ENCODE data around the gene NCKAP5. TPM values are rescaled to one million over a fixed set of nuclear protein-coding genes. Genes with fewer than 3 reads are reported as not detected.

The NCKAP5 gene
- total RNA-seq, 4 donors from 2014 or later, result 2.7 to 11.7 (median 5.6) TPM

DNA sequence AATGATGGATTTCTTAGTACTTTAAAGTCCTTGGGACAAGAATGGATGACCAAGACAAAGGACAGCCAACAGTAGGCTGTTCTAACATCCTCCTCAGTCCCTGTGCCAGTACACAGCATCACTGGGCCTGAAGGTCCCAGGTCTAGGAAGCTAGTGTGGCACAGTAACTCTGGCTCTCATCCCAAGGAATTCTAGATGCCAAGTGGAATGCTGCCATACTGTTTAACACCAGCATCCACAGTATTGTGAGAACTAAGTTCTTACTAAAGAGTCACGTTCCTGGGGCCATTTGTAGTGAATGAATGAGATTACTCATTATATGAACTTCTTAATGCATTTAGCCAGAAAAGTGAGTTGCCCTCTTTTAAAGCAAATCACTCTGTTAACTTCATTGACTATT, 830.0 kb downstream of the NCKAP5 start:
- no peak for DNase-seq (ENCODE audit: low spot score in 2 of 2)
- TF ChIP-seq, protein P1, sequence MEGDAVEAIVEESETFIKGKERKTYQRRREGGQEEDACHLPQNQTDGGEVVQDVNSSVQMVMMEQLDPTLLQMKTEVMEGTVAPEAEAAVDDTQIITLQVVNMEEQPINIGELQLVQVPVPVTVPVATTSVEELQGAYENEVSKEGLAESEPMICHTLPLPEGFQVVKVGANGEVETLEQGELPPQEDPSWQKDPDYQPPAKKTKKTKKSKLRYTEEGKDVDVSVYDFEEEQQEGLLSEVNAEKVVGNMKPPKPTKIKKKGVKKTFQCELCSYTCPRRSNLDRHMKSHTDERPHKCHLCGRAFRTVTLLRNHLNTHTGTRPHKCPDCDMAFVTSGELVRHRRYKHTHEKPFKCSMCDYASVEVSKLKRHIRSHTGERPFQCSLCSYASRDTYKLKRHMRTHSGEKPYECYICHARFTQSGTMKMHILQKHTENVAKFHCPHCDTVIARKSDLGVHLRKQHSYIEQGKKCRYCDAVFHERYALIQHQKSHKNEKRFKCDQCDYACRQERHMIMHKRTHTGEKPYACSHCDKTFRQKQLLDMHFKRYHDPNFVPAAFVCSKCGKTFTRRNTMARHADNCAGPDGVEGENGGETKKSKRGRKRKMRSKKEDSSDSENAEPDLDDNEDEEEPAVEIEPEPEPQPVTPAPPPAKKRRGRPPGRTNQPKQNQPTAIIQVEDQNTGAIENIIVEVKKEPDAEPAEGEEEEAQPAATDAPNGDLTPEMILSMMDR (IDR thresholded peaks at IDR 0.05), result no peak
- TF ChIP-seq EP300 (IDR thresholded peaks at IDR 0.05) (no peak), POLR2A (IDR thresholded peaks at IDR 0.05) (no peak)
- H3K4me3 ChIP-seq, result no peak overlapping the region
- 81 to 93% methylated on average over 1 of the region's 1 CpG for WGBS, 2 donors
- H3K27ac ChIP-seq, result no peak overlapping the region
- H3K4me1 ChIP-seq, result no peaks in the 10 kb centered on the region
- no peaks in the 10 kb centered on the region for H3K9me3 ChIP-seq
- no peaks in the 10 kb centered on the region for H3K27me3 ChIP-seq
- no peaks in the 10 kb centered on the region for H3K36me3 ChIP-seq

DNA sequence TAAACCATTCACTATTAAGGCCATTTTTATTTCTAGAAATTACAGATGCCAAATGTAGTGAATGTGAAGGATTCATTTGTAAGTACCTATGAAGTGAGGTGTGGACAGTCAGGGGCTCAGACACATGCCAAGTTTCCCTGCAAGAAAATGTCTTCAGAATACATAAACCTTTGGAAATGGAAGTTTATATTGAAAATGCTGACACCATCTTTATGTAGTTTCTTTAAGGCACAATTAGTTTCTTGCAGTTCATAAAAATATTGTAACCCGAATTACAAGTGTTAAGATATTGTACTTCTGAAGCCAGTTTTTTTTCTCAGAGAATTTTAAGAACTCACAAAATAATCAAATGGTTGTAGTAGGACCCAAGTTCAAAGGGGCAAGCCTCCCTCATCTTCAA, 832.2 kb downstream of the NCKAP5 start:
- no peaks in the 10 kb centered on the region for H3K36me3 ChIP-seq
- H3K4me1 ChIP-seq, result no peaks in the 10 kb centered on the region
- H3K4me3 ChIP-seq, result no peak overlapping the region
- WGBS, 2 donors, result 83 to 85% methylated on average over 1 of the region's 1 CpG
- H3K27ac ChIP-seq, result no peak overlapping the region
- H3K9me3 ChIP-seq, result no peaks in the 10 kb centered on the region
- DNase-seq (ENCODE audit: low spot score in 2 of 2), result no peak
- no peaks in the 10 kb centered on the region for H3K27me3 ChIP-seq
- TF ChIP-seq, protein P1 (IDR thresholded peaks at IDR 0.05), result no peak
- TF ChIP-seq EP300 (IDR thresholded peaks at IDR 0.05) (no peak), POLR2A (IDR thresholded peaks at IDR 0.05) (no peak)

DNA sequence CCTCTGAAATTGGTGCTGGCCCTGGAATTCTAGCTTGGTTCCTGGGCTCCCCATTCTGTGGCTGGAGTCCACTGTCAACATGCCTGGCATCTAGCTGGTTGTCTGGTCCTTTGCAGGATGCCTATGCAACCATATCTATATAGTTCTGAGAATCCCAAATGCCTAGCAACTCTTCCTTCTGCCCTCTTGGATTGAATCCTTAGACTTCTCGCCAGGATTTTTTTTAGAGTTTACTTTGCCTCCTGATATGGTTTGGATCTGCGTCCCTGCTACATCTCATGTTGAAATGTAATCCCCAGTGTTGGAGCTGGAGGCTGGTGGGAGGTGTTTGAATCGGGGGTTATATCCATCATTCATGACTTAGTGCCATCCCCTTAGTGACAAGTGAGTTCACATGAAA, 833.3 kb downstream of the NCKAP5 start:
- Histone ChIP-seq H3K4me3 (no peak overlapping the region), H3K9me3 (no peaks in the 10 kb centered on the region), H3K27me3 (no peaks in the 10 kb centered on the region), H3K36me3 (no peaks in the 10 kb centered on the region), H3K27ac (no peak overlapping the region), H3K4me1 (no peaks in the 10 kb centered on the region)
- no peak for DNase-seq (ENCODE audit: low spot score in 2 of 2)
- TF ChIP-seq POLR2A (IDR thresholded peaks at IDR 0.05) (no peak), EP300 (IDR thresholded peaks at IDR 0.05) (no peak)
- TF ChIP-seq, protein P1 (IDR thresholded peaks at IDR 0.05), result no peak
- 94 to 96% methylated on average over 3 of the region's 3 CpGs for WGBS, 2 donors

DNA sequence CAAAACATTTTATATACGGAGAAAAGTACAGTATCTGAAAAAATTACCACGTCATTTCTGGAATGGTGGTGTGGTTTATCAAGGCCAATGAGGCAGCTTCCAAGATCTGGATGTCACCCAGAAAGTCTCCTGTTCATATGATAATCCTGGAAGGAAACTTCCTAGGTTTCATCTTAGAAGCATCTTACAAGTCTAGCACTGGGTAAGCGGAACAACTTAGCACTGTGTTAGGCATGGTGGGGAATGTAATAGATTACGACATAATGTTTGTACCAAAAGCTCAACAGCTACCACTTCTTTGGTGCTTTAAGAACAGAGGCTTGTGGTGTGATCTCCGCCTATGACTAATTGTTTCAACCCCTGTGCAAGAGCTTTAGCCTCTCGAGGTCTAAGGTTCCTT, 835.2 kb downstream of the NCKAP5 start:
- DNase-seq (ENCODE audit: low spot score in 2 of 2), result no peak
- Histone ChIP-seq H3K9me3 (no peaks in the 10 kb centered on the region), H3K36me3 (peaks cover 0 to 3% (median 0%) of the 10 kb centered on the region in 3 donors), H3K27me3 (no peaks in the 10 kb centered on the region), H3K4me3 (no peak overlapping the region), H3K4me1 (no peaks in the 10 kb centered on the region), H3K27ac (no peak overlapping the region)
- whole genome bisulfite sequencing, 2 donors, result 82 to 84% methylated on average over 6 of the region's 6 CpGs
- TF ChIP-seq, protein P1 (IDR thresholded peaks at IDR 0.05), result no peak
- TF ChIP-seq POLR2A (IDR thresholded peaks at IDR 0.05) (no peak), EP300 (IDR thresholded peaks at IDR 0.05) (no peak)

DNA sequence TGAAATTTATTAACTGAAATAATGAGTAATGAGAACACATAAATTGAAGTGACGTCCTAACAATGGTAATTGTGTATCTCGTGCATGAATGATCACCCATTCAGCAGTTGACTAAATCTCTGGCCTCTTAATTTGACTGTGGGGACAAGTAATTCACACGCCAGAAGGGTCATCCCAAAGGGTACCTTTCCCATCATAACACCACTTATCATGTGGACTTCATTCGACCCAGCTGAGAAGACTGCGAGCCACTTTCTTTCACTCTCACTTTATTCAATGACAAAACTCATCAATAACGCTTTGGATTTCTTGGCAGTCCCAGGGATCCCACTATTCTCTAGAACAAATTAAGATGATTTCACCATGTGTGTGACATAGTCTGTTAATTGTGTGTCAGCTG, 835.6 kb downstream of the NCKAP5 start:
- H3K4me3 ChIP-seq, result no peak overlapping the region
- TF ChIP-seq EP300 (IDR thresholded peaks at IDR 0.05) (no peak), POLR2A (IDR thresholded peaks at IDR 0.05) (no peak)
- TF ChIP-seq, protein P1 (IDR thresholded peaks at IDR 0.05), result no peak
- WGBS, 2 donors, result 85 to 87% methylated on average over 6 of the region's 6 CpGs
- H3K9me3 ChIP-seq, result no peaks in the 10 kb centered on the region
- H3K27me3 ChIP-seq, result no peaks in the 10 kb centered on the region
- DNase-seq (ENCODE audit: low spot score in 2 of 2), result no peak
- no peaks in the 10 kb centered on the region for H3K4me1 ChIP-seq
- H3K36me3 ChIP-seq, result peaks cover 0 to 3% (median 0%) of the 10 kb centered on the region in 3 donors
- H3K27ac ChIP-seq, result no peak overlapping the region
